ENCODE data around the gene MBP.

MBP gene

GRCh38 chr18:77133835-77134496 is 1.4 kb upstream of the MBP start:
- DNase-seq (ENCODE audit: low read depth): no peak

GRCh38 chr18:77133051-77133834 is 660 bp upstream of the MBP start:
- DNase-seq (ENCODE audit: low read depth): no peak

DNA sequence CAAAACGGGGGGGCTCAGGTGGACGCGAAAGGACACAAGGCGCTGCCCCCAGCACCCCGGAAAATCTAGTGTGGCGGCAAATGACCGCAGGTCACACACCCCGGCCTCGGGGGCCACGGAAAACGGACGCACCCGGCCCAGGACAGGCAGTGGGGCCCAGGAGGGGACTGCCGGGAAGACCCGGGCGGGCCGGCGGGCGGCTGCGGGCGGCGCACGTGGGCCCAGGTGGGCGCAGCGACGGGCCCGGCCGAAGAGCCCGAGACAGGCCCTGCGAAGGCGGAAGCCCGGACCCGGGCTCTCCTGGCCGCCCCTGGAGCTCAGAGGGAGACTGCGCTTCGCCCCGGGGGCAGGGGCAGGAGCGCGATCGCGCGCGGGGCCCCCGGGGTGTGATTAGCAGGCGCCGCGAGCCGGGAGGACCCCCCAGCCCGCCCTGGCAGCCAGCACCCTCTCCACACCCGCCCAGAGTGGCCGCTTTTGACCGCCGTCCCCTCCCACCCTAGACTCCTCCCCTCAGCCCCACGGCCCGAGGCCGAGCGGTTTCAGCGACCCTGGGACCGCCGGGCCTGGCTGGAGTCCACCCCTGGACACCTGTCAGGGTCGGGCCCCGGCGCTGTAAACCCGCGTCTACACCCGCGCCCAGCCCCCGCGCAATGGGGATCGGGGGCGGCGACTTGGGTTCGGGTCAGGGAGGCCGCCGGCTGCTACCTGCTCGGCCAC is 773 bp downstream of the MBP start:
- DNase-seq (ENCODE audit: low read depth): no peak

- DNase-seq (ENCODE audit: low read depth): no peak
Observed at GRCh38 chr18:77131100-77131651, 1.4 kb downstream of the MBP start.

DNA sequence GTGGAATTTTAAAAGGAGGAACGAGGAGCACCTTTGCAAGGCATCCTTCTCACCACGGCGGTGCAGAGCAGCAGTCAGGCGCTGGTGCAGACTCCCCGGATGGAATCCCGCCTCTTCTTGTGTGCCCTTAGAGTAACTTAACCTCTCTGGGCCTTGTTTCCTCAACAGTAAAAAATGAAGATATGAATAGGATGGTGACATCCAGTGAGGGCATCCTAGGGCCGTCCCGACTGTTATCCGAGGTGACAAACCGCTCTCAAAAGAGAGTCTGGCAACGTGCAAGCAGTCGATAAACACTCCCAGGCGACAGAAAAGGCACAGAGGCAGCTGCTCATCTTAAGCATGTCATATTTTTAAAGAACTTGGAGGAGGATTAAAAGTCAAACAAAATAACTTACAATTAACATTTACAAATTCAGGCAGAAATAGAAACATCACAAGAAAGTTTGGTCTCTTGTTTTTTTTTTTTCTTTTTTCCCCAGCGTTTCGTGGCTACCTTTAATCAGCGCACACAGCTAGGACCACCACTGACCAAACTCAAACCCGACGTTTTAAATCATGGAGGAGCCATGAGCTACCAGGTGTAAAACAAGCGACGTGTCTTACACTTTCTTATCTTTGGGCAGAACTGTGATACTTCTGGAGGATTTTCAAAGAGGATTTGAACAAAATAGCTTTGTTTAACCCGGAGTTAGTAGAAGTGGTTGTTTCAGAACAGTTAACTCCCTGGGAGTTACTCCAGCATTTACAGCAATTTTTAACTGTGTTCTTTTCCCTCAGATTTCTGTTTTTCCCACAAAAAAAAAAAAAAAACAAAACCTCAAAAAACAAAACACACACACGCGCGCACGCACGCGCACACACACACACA is 2.1 kb downstream of the MBP start:
- DNase-seq (ENCODE audit: low read depth): no peak

DNA sequence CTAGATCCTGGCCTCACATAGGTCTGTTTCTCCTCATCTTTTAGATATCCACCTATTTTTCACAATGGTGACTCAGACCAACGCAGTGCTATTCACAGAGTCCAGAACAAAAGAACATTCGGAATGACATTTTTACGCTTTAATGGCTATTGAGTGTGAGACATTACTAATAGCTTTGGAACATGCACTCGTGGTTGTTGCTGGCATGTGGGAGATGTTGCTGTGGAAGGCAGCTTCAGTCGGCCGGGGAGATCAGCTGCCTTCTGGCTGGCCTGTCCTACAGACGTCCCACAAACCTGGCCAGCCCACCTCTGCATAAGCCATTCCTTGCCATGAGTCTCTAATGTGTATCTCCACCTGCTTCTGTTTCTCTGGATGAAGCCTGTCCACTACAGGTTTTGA is 3.4 kb downstream of the MBP start:
- DNase-seq (ENCODE audit: low read depth): no peak

DNA sequence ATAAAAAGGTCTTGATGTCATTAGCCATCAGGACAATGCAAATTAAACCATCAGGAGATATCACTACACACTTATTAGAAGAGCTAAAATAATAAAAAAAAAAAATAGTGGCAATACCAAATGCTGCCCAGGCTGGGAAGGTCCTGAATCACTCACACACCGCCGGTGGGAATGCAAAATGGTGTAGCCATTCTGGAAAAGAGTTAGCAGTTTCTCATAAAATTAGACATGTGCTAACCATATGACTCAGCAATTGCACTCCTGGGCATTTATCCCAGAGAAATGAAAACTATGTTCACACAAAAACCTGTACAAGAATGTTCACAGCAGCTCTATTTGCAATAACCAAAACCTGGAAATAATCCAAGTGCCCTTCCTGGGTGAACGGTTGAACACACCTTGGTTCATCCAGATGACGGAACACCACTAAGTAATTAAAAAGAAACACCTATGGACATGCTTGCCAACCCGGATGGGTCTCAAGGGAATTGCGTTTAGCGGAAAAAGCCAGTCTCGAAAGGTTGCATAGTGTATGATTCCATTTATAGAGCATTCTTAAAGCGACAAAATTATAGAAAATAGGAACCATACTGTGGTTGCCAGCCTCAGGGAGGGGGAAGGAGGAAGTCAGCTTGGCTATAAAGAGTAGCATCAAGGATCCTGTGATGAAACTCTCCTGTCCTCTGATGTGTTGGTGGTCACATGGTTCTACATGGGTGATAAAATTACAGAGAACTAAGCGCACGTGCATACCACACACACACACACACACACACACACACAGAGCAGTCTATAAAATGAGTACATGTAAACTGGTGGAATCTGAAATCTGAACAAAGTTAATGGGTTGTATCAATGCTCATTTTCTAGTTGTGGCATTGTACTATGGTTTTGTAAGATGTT is 4.6 kb downstream of the MBP start:
- no peak for DNase-seq (ENCODE audit: low read depth)

DNA sequence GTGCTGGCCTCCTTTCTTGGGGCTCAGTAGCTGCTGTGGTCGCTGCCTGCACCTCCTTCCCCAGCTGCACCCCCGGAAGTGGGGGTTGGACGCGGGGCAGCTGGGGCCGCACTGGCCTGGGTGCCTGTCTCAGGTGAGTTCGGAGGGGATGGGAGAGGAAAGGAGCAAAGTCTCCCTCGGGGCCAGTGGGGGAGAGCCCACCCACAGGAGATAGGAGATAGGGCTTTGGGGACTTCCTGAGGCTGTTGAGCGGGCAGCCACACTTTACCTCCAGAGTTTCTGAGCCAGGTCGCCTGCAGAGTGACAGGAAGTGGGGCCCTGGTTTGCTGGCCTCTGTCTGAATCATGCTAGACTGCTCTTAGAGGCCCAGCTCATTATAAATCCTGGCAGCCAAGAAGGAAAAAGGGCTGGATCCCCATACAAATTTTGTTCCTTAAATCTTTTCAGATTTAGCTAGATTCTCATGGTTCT is 8.1 kb downstream of the MBP start:
- DNase-seq (ENCODE audit: low read depth): no peak

DNA sequence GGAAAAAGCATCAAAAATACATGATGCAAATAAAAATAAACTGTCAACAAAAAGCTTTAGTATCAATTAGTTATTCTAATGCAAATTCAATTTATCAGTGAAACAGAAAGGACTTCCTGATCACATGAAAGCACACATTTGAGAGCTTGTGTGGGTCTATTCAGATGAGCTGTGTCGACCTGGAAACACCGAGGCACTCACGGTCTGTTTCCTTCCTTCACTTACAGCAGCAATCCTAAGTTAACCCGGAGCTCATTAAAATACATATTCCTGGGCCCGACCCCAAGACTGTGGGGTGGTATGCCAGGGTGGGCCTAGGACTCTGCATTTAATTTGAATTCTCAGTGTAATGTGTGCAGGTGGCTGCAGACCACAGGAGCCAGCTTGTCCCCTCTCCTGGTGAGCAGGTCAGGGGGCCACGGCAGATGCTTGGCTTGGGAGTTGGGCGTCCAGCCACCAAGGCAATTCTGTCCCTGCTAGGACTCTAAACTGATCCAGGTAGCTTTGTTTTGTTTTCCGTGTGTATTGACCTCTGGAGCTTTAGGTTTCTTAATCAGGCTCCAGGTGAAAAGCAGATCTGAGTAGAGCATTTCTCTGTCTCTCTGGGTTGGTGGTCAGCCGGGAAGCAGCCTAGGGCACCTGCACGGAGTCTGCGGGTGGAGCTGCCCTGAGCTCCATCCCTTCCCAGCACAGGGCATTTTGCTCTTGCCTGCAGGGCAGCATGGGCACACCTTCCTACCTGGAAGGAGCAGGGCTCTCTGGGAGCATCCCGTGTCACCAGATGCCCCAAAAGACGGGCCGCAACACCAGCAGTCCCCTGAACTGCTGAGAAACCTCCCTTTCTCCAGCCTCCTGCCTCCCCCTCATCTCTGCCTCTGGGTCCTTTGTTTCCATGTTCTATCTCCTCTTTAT is 9.0 kb downstream of the MBP start:
- DNase-seq (ENCODE audit: low read depth): no peak

DNA sequence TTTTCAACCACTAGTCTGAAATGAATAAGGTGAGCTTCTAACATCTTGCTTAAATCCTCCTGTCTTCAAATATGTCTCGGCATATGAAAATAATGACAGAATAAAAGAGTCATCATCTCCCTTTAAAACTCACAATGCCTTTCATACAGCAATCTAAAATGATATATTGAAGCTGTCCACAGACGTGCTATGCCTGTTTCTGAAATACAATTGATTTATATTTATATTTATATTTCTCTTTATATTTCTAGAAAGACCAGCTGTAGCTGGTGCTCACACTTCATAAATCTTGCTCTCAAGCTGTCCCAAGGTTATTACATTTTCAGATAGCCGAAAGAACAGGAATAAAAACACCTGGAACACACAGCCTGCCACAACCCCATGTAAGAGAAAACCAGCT is 11.1 kb downstream of the MBP start:
- DNase-seq (ENCODE audit: low read depth): no peak

DNA sequence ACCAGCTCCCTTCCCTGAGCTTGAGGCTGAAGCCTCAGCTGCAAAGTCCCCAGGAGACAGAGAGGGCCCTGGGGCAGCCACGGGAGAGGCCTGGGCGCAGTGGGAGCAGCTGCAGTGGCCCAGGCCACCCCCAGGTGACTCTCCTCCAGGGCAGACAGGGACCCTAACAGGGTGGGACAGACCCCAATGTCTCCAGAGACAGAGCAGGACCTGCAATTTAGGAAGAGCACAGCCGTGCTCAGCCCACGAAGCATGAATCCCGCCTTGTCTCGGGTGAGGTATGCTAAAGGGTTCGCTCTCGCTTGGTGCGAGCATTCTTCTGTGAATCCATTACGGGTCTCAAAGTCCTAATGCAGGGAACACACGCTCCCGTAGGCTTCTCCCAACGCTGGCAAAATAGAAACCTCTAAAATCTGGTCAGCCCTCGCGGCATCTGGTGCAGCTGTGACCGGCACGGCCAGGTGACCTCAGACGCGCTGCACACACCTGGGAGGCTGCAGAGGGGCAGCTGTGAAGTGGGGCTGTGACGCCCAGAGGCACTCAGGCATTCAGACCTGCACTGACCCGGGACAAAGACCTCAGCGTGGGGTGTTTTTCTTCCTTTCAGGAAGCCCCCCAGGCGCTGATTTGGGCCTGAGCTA is 12.6 kb downstream of the MBP start:
- no peak for DNase-seq (ENCODE audit: low read depth)

GRCh38 chr18:77119101-77119850 is 13.3 kb downstream of the MBP start:
- no peak for DNase-seq (ENCODE audit: low read depth)

DNA sequence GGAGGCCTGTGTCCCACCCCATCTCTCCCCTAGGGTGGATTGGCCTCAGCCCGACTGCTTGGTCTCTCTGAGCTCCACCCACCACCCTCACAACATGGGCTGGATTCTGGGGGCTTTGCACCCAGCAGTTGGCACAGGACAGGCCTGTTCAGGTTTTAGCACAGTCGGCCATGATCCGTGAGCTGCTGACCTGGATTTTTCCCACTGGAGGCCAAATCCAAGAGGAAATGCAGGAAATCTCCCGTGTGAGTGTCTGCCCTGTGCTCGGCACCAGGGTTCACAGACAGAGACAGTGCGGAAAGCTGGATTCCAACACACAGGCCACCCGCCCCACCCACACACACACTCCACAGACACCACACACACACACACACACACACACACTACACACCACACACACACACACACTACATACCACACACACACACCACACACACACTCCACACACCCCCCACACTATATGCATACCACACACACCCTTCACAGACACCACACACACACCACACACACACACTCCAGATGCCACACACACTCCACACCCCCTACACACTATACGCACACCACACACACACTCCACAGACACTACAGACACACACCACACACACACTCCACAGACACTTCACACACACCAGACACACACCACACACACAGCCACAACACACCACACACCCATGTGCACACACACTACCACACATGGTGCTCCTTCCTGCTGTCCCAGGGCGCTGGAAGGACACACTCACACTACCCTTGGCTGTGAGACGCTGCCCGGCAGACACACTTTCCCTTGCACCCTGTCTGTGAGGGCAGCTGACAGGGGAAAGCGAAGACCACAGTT is 14.1 kb downstream of the MBP start:
- DNase-seq (ENCODE audit: low read depth): no peak

- no peak for DNase-seq (ENCODE audit: low read depth)
Observed at GRCh38 chr18:77116201-77117080, 16.1 kb downstream of the MBP start.

DNA sequence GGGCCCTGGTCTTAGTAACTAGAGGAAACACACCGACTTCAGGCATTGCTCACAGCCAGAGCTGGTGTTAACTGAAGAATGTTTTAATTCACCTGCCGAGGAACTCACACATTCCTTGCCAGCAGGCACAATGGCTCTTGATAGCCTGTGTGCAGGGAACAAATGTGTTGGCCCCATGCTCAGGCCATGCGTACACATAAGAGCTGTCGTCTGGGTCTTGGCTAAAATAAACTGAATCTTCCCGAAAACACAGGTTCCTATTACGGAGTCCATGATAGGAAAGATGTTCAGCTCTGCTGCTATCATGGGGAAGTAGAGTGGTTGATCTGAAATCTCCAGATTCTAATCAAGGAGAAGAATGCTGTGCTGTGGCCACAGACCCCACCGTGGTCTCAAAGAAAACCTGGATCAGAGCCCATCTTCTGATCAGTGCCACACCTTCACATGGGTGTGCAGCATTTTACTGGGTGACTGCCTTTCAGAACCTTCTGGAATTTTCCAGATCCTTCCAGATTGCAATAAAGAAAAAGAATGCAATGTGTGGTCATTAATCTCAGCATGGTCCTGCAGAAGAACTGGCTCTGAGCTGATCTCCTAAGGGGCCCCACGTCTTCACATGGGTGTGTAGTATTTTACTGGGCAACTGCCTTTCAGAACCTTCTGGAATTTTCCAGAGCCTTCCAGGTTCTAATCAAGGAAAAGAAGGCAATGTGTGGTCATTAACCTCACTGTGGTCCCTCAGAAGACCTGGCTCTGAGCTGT is 17.2 kb downstream of the MBP start:
- no peak for DNase-seq (ENCODE audit: low read depth)

All from activated T-helper 1 cell treated with Interleukin-2 at 50 U/mL for 16 hours (primary cell).